HL-60/S4 (cell line): ENCODE results near the gene SGCD.

Source experiments
- in situ Hi-C: fragments of 300-500 bp; cut with MboI; formaldehyde crosslinking; loops from 2 replicates; pipeline ENCODE4 v1.14.3; 2022; ENCODE audit warnings: low sequenced_read_pairs

Gene SGCD

DNA sequence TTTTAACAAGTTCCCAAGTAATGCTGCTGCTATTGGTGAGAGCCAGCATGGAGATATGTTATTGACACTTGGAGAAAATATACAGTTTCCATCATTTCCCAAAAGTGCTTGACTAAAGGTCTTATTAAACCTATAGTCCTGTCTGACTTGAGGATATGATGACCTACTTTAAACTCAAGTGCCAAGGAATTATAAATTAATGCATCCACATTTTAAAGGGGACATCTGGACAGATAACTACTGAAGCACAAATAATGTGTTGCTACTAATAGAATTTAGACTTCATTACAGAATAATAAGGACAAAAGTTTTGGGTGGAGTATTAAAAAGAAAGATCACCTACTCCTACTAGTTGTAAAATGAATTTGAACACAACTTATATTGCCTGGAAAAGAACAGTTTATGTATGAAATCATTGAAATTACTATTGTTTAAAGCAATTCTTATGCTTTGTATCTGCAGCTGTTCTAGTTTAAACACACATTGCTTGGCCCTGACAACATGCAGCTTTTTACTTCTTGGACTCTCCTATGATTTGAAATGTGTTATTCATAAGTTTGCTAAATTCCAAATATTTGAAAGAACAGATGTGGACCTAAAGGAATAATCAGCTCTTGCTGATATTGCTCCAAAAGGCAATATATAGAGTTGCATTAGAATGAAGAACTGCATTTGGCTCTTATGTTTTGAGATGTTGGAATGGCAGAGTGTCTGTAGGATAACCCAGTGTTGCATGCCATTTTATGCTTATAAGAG, 73.4 kb downstream of the SGCD start:
- in situ Hi-C loops = no loop called here

DNA sequence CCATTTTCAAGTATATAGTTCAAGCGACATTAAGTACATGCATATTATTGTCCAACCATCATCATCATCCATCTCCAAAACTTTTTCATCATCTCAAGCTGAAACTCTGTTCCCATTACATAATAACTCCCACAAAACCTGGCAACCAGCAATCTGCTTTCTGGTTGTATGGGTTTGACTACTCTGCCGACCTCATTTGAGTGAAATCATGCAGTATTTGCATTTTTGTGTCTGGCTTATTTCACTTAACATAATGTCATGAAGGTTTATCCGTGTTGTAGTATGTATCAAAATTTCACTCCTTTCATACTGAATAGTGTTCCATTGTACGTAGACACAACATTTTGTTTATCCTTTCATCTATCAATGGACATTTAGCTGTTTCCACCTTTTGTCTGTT, 74.8 kb downstream of the SGCD start:
- in situ Hi-C loops = no loop called here

DNA sequence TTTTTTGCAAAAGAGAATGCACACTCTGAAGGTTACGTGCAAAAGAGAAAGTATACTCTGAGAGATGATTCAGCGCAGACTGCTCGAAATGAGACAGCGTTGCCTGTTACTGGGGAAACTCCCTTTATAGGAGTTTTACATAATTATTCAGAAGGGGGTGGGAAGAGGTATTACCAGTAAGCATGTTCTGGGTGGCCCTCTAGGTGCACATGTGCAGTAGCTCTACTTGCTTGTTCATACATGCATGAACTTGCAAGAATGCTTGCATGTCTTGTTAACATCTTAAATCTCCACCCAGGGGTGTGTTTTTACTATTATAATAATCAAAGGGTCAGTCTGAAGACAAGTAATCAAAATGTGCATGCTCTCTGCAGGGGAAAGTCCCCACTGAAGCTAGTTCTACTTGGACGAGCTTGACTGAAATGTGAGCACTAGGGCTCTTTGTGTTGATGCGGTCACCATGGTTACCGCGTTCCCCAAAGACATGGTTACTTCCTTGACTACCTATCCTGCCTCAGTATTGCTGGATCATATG, 75.5 kb downstream of the SGCD start:
- in situ Hi-C loops = no loop called here

DNA sequence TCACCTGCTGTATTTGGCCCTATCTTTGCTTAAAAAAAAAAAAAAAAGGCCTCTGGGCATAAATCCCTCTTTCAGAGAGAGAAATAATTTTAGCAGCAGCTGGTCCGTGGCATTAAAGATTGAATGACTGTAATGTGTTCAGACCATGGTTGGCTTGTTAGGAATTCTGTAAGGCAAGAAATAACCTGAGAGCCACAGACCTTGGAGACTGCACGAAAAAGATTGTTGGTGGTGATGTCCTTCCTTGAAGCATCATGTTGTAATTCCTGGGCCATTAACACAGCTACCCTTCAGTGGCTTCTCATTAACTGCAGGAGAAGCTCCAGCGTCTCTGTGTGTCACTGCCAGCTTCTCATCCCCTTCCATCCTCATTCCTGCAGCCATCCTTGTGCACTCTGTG, 79.0 kb downstream of the SGCD start:
- in situ Hi-C loops = no loop called here

DNA sequence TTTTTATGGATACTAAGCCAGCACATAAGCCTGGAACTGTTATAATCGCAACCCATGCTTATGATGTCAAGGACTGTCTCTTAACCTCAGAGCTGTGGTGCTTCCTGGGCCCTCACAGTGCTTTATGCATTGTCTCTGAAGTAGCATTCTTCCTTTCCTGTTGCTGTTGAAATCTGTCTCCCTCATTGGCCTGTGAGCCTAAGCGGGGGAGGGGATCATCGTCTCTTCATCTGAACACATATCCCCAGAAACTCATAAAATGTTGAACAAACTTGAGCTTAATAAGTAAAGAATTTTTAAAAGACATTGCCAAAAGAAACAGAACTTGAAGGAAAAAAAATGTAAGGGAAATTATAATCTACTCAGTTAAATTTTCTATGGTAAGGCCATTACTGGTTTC, 80.3 kb downstream of the SGCD start:
- in situ Hi-C loops = no loop called here

DNA sequence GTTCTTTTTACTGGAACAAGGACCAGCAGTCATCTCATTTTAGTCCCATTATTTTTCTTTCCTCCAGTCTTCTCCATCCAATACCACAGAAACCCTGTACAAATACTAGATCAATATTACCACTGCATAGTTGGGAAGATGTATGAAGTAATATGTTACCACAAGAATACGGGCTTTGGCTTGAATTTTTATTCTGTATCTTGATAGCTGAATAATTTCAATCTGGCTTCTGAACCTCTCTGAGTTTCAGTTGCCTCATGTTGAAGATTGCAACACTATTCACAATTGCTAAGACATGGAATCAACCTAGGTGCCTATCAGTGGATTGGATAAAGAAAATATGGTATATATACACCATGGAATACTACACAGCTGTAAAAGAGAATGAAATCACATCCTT, 82.9 kb downstream of the SGCD start:
- in situ Hi-C loops = no loop called here

DNA sequence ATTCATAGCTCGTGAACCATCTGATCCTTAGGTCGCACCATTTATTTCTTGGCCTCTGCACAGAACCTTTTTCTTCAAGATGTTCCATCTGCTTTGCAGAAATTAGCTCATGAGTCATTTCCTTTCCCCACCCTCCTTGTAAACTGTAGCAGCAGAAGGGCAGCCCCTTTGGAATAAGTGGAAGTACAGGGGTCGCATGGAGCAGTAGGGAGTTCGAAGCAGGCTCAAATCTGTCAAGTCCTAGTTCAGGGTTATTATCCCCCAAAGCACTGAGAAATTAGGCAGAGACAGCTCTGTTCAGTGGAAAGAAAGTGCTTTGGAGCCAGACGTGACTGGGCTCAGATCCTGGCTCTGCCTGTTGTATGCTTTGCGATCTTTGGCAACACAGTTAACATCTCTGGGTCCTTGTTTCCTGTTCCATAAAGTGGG, 84.2 kb downstream of the SGCD start:
- in situ Hi-C loops = no loop called here

DNA sequence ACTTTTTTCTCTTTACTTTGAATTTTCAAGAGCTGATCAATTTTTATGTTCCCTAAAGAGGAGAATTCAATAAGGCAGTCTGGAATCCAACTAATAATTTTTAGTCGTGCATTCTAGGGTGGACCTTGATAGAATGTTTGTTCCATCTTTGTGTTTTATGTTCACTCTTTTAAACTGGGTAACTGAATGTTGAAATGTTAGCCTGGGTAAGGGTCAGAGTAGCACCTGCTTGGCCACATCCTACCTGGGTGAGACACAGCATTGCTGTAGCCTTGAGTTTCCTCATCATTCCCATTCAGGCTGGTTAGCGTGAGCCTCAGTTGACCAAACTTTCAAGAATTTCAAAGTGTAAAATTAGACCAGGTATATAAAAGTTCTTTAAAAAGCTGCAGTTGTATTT, 85.0 kb downstream of the SGCD start:
- in situ Hi-C loops = no loop called here

DNA sequence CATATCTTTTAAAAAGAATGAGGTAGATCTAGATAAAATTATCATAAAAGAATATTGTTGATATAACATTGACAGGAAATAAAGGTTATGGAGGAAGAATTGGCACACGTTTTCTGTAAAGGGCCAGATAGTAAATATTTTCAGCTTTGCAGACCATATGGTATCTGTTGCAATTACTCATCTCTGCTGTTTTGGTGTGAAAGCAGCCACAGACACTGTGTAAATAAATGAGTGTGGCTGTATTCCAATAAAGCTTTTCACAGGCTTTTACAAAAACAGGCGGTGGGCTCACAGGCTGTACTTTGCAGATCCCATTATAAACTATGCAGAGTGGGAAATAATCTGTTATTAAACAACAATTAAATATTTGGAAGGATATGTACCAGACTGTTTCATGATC, 87.4 kb downstream of the SGCD start:
- in situ Hi-C loops = no loop called here

DNA sequence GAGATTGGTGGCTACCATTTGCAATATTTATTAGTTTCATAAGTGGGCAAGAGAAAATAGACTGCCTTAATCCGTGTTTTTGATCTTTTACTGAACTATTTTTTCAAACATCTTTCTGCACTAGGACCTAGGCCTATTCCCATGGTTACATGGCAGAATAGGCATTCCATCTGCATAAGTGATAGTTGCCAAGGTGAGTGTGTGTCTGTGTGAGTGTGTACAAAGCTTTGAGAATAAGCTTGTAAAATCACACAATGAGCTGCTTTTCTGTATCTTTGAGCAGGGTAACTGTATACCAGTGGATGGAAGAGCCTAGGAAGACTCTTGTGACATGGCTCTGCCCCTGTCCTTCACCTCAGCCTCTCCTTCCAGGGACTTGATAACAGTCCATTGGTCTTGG, 92.7 kb downstream of the SGCD start:
- in situ Hi-C loops = no loop called here

DNA sequence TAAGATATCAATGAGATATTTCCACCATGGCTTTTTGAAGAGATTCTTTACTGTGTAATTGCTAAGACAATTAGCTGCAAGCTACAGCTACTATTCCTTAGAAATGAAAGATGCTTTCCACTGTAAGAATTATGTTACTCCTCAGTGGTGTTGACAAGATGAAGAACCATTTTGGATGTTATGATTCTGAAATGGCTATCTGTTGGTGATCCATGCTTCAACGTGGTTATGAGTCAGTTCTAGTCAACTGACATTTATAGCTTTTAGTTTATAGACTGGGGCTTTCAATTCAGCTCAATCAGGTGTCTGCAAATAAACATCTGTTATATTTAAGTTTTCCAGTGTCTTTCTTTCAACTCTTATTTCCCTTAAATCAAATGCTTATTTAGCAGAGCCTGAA, 93.7 kb downstream of the SGCD start:
- in situ Hi-C loops = no loop called here

DNA sequence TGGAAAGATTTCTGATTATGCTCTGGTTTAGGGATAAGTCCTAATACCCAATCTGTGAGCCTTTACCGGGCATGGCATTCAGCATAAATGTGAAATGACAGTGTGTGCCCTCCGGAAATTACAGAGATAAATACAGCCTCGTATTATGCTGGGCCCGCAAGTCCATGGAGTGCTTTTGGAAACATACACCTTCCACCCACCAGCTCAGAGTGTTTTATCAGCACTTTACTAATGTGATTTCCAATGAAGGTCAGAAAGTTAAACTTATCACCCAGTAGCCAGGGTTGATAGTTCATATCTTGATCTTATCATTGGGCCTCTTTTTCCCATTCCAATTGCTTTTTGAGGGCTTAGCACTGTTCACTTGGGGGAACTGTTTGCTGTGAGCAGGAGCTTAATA, 94.8 kb downstream of the SGCD start:
- in situ Hi-C loops = no loop called here

DNA sequence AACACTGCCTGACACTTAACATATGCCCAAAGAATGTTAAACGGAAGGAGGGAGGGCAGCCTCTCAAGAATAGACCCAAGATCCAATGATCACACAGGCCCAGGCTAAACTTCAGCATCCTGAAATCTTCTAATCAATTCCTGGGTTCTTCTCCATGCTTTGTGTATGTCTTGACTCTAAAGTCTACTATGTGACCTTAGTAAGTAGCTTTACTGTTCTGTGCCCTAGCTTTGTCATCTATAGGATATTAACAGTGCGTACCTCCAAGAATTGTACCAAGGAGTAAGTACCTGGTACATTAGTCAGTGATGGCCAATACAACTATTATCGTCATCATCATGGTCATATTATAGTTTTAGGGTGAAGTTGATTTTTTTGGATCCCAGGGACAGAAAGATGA, 96.6 kb downstream of the SGCD start:
- in situ Hi-C loops = no loop called here

DNA sequence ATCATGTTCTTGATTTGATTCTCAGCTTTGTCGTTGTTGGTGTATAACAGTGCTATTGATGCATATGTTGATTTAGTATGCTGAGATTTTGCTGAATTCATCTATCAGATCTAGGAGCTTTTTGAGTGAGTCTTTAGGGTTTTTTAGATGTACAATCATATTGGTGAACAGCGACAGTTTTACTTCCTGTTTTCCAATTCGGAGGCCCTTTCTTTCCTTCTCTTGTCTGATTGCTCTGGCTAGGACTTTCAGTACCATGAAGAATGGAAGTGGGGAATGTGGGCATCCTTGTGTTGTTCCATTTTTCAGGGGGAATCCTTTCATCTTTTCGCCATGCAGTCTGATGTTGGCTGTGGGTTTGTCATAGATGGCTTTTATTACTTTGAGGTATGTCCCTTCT, 100.4 kb downstream of the SGCD start:
- in situ Hi-C loops = no loop called here

DNA sequence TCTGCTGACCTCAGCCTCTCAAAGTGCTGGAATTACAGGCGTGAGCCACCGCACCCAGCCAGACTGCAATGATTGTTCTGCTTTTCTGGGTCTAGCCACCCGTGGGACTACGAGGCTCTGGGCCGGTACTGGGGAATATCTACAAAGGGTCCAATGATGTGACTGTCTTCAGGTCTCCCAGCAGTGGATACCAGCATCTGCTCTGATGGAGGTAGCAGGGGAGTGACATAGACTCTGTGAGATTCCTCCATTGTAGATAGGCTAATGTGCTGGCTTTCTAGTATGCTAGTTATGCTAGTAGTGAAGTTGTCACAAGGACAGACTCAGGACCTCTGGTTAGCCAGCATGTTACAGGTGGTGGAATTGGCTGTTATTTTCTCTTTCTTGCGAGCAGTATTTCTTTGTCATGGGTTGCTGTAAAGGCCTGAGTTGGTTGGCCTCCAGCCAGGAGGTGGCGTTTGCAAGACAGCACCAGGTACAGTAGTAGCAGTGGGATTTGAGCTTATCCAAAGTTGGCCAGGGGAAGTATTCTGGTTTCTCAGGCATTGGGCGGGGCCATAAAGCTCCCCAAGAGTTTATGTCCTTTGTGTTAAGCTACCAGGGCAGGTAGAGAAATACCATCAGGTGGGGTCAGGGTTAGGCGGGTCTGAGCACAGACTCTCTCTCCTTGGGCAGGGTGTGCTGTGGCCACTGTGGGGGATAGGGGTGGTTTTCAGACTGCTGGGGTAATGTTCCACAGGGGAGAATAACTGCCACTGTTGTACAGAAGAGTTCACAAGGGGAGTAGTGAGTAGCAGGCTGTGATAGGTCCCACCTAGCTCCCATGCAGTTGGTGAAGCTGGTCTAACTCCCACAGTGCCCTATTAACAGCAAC, 105.2 kb downstream of the SGCD start:
- in situ Hi-C loops = no loop called here

DNA sequence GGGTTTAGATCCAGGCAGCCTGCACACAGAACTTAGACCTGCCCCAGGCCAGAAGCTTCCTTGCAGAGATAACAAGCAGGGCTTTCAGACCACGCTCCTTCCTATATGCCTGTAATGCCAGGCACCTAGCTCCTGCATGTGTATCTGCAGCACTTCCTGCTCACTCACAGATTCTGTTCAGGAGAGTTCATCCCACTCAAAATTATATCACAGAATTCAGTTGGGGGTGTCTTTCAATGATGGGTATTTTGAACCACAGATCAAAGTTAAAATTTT, 105.8 kb downstream of the SGCD start:
- in situ Hi-C loops = no loop called here

DNA sequence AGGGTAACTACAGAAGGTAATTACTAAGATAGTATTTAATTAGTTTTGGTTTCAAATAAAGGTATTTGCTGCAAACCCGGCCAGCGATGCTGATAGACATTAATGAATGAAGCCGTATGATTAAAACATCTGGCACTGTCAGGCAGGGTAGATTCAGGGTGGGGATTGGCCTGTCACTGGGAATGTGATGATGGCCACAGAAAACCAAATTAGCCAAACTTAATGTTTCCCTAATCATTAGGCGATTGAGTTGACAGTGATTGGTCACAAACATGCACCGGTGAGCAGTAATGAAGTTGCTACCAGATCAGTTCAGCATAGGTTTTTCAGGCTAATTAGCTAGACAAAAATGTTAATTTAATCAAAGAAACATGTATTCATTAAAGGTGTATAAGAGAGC, 107.5 kb downstream of the SGCD start:
- in situ Hi-C loops = no loop called here

DNA sequence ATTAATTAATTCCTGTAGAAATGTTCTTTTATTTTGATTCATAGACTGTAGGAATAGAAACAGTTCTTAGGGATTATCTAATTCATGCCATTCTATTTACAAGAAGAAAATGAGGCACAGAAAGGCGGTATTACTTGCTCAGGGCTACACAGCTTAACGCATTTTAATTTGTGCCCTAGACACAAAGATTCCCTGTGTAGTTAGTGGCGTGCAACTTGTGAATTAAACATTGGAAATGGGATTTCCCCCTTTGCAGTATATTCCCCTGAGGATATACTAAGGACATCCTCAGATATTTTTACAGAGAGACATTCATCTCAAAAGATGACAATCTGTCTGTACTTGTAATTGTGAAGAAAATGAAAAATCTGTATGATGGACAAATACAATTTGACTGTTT, 108.1 kb downstream of the SGCD start:
- in situ Hi-C loops = no loop called here

DNA sequence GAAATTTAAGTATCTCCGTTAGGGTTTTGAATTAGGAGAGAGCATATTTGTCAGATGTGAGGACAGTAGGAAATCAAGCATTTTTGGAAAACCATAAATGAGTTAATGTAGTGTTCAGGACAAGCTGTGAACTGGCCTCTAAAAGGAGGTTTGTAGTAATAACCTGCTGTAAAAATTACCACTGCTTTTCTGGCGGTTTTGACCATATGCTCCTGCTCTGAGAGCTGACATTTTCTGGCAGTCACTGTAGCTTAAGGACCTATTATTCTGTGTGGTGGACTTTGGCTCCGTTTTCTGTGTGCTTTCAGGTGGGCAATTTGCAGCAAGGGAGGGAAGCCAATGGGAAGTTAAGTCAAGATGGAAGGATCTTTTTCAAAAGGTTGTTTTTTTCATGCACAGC, 111.1 kb downstream of the SGCD start:
- in situ Hi-C loops = no loop called here

DNA sequence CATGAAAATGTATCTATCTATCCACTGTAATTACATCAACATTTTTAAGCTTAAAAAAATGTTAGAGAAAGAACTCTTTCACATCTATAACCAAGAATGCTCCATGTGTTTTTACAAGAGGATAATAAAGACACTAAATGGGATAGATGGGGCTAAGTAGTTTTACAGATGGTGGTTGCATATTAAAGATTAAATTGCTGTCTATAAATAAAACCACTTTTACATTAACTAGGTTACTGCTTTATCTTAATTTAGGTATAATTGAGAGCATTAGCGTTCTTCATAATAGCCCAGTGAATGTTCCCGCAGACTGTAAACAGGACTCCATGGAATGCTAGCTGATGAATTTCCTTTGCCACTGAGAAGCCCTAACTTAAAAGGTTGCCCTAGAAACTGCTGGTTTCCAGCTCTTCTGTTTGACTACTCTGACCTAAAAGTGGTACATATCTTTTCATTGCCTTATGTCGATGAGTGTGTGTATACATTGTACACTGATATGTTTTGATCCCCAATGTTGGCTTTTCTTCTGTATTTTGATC, 117.9 kb downstream of the SGCD start:
- in situ Hi-C loops = no loop called here

DNA sequence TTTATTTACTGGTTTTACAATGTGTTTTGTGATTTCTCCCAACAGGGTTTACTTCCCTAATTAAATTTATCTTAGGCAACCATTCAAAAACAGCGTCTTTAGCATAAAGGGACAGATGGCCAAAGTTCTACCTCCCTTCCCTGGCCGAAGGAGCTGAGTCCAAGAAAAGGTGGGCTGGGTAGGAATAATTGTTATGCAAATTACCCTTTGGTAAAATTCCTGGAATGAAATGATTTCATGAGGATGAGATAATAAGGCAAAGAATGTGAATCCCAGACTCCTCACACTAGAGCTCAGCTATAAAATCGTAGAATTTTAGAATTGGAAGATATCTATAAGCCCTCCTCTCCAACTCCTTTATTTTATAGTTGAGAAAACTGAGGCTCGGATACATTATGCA, 119.6 kb downstream of the SGCD start:
- in situ Hi-C loops = no loop called here

DNA sequence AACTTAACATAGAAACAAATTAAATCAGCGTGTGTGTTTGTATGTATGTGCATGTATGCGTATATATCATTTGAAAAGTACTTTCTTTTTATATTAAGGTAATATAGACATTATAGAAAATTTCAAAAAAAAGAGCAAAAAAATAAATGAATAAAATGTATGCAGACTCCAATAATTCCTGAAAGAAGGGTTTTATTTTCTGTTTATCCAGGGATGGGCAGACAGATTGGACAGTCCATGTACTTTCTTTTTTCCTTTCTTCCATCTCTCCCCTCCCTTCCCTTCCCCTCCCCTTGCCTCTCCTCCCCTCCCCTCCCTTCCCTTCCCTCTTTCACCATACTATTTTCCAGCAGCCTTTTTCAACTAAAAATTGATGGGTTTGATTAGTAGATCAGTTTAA, 123.8 kb downstream of the SGCD start:
- in situ Hi-C loops = no loop called here
